Activated CD4-positive, alpha-beta T cell treated with anti-CD3 and anti-CD28 coated beads, Interleukin-2, amount 50 U/mL, for 24 hours (primary cell): Measurements from ENCODE around the gene C4orf51.

Experiments used
- DNase-seq, 2 donors: peaks; one replicate each; pipeline ENCODE4 v3.0.0-alpha.2; 2020; ENCODE audit warnings: low read depth in 1 of 2, low spot score in 1 of 2

C4orf51 gene

DNA sequence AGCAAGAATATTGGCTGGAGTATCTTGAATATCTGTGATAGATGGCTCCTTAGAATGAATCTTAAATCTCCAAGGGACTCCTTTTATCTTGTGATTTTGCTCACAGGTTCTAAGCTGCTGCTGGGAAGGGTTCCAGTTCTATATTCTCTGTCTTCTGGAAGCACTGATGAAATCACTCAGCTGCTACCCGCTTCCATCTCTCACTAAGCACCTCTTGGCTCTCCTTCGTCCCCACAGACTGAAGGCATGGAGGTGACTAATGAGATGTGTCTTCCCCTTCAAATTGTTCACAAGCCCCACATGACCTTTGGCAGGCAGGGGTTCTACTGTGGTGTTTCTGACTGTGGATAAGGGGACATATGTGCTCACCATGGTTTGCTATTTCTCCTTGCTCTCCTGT is 75.9 kb downstream of the C4orf51 start:
- DNase-seq: no peak

DNA sequence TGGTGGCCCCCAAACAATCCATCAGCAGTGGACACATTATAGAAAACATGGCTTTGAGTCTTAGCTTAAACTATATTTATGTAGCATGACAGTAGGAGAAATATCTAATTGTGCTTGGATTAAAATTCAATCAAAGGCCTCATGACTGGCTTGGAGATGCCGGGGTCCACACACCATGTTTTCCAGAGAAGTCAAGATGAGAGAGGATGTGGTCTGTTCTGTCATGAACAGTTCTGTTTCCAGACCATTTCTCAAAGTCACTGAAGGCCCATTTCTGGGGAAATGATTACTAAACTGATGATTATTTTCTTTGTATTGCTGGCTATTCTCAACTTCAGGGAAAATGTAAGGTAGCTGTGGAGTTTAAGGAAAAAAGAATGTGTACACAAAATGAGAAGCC is 76.3 kb downstream of the C4orf51 start:
- no peak for DNase-seq

DNA sequence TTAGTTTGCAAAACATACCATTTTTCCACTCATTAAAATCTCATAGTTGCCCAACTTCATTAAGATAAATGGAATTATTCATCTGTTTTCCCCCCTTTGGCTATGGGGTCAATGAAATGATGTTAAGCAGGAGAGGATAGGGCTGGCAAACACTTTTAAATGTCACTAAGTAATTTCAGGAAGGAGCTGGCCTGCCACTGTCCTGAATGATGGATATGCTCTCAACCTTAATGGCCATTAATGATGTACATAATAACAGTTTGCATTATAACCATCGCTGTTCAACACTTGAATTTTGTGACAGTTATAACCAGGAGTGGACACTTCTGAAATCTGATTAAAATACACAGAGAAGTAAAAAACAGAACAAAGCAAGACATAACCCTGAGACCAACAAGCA is 77.2 kb downstream of the C4orf51 start:
- no peak for DNase-seq

DNA sequence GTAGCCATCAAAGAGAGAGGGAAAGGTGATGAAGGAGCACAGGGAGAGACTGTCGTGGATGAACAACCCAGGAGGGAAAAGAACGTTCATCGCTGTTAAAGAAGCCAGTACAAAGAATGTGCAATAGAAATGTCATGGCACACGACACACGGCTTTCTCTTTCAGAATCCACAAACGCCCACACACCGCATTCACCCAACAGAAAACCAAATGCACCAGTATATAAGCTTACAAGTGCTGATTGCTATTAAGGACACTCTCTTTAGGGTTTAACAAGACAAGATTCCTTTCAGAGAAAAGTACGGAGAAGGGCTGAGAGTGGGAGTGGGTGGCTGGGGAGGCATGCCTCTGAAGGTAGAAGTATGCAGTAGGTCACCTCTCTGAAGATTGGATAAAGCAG is 80.2 kb downstream of the C4orf51 start:
- DNase-seq: no peak

DNA sequence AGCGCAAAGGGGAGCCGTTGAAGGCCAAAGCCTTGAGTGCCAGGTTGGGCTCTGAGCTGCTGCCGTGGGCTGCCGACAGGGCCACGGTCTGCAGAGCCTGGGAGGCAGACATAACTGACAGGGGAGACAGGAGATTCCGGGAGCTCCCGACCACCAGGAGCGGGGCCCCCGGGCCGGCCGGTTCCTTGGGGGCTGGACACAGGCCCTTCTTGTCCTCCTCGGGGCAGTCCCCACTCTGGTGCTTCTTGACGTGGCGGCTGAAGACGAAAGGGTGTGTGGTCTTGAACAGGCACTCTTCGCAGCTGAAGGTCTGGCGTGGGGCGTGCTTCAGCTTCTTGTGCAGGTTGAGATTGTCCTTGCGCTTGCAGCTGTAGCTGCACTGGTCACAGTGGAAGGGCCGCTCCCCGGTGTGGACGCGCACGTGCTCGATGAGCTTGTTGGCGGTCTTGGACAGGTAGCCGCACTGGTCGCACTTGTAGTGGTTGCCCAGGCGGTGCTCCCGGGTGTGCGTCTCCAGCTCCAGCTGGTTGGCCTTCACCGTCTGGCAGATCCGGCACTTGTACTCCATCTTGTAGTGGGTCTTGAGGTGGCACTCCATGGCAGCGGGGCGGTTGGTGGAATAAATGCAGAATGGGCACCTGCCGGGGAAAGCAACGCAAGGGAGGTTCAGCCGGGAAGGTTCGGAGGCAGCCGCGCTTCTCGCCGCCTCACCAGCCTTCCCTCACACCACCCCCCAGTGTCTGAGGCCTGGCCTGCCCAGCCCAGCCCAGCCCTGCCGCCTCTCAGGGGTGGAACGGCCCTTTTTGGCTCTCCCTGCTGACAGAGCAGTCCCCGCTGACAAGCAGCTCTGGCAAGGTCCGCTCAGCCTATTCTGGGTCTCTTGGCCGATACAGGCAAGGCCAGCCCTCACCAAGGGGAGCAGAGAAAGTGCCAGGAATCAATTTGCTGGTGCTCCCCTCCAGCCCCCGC is 81.3 kb downstream of the C4orf51 start:
- DNase-seq: no peak

DNA sequence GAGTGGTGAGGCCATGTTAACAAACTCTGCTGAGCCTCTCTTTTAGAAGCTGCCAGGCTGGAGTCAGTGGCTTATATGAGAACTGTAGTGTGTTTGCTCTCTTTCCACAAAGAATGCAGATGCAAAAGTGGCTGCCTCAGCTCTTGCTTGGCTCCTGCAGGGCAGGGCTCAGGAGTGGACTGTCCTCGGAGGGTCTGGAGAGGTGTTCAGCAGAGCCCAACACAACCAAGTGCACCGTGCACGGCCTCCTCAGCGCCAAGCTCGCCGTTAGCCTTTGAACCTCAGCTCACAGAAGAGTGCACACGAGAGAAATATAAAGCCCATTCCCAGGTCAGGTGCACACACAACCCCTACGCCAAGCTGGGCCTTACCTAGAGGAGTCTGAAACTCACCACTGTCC is 82.8 kb downstream of the C4orf51 start:
- no peak for DNase-seq

DNA sequence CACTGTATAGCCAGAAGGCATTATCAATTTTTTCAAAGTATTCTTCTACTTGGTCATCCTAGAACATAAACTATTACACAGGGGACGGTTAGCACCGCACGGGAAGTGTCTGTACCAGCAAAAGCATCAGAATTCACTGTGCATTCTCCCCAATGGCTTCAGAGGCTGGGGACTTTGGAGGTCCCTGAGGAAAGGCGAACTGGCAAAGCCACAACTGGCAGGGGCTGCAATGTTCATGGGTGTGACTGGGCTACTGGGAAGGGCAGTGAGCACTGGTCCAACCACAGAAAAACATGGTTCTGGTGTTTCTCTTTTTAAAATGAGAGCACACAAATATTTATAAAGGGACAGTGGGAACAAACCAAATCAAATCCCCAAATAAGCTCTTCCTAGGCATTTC is 83.5 kb downstream of the C4orf51 start:
- no peak for DNase-seq

DNA sequence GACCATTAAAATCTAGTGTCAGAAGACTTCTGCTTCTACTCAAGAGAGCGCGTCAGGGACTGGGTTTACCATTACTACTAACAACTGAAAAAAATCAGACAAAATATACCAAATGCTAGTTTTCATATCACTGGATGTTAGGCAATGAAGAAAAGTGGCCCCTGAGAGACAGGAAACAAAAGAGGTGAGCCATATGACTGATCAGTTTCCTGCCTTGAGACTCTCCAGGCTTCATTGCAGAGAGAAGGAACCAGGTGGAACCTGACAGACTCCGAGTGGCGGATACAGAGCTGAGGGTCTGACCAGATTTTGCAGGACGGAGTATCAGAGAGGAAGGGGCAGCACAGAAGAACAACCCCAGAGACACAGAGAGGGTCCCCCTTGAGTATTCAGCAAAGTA is 86.3 kb downstream of the C4orf51 start:
- DNase-seq: no peak

DNA sequence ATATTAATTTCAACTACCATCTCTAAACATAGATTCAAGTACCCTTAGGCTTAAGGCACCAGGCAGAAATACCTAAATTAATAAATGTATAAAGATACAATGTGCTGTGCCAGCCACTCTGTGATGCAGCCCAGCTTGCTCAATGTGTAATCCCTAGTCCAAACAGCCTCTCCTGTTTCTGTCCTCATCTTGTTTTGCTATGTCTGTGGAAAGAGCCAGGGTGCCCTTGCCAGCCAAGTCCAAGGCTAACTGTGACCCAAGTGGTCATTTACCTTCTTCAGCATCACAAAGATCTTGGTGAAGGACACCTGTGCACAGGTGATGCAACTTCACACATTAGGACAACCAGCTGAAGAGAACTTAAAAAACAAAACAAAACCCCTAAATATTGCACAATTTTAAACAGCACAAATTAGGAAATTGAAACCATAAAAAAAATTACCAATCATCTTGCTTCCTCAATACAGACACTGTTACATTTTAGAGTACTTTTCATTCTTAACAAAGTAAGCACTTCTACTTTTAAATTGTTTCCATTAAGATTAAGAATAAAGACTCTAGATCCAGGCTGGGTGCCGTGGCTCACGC is 89.6 kb downstream of the C4orf51 start:
- DNase-seq: no peak

DNA sequence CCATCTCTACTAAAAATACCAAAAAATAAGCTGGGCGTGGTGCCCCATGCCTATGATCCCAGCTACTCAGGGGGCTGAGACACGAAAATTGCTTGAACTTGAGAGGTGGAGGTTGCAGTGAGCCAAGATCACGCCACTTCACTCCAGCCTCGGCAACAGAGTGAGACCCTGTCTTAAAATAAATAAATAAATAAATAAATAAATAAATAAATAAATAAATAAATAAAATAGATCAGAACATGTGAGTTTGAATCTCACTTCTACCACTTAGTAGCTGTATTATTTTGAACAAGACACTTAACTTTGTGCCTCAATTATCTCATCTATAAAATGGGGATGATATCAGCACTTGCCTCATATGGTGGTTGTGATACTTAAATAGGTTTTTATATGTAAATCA is 90.2 kb downstream of the C4orf51 start:
- no peak for DNase-seq

DNA sequence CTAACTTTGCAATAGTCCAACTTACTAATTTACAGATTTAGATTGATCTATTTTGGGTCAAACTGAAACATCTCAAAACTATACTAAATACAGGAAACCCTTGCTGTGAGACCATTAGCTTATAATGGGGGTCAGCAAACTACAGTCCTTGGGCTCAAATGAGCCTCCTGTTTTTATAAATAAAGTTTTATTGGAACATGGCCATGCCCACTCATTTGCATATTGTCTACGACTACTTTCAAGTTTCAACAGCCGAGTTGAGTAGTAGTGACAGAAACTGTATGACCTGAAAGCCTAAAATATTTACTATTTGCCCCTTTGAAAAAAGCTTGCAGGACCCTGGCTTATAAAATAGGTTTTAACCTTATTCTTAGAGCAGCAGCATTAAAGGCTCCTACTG is 92.4 kb downstream of the C4orf51 start:
- no peak for DNase-seq

DNA sequence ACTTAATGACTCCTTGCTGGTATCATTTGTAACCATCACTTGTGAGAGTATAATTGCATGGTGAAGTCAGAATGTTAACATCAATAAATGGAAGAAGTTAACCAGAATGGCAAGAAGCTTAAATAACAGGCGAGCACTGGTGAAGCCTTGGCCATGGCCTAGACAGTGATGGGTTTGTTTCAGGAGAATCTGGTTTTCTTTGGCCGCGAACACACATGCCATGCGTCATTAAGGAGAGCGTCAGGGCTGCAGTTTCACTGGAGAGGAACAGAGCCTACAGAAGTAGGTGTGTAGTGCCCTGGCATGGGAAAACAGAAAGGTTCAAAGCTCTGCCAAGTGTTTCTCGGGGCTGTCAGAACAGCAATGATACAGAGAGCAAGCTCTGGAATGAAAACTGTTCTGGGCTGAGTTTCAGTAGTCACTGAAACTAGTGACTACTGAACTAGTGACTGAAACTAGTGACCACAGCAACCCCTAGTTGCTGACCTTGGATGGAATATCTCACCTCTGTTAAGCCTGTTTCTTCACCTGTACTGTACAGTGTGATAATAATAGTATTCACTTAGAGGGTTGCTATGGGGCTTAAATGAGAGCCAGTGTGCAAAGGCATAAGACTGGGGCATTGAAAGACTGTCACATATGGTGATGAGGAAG is 93.8 kb downstream of the C4orf51 start:
- no peak for DNase-seq

DNA sequence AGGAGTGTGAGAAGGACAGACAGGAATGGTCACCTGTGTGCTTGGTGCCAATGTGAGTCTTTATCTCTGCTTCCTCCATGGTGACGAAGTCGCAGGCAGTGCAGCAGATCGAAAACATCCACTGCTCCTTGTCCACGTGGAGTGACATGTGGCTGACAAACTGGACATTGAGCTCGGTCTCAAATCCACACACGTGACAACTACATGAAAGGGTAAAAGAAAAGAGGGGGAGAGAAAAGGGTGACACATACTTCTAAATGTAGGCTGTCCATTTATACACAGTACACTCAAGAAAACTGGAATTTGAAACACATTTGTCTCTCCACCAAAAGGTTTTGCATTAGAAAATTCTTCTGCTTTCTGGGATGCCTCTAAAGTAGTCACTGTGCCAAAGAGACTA is 94.5 kb downstream of the C4orf51 start:
- DNase-seq: no peak

DNA sequence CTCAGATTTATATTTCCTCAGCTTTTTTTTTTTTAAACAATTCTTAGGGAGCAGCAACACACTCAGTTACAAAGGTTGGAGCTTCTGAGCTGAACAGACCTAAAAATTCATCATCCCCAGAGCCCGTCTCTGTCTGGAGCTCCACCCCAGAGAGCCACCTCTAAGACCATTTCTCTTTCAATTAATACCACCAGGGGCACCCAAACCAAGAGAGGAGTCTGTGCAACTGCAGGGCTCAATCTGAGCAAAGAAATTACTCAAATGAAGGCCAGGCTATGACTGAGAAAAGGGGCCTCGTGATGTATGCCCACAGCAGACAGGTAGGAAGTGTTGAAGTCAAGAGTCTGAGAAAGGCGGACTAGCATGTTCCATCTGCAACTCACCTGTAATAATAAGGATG is 95.5 kb downstream of the C4orf51 start:
- no peak for DNase-seq

DNA sequence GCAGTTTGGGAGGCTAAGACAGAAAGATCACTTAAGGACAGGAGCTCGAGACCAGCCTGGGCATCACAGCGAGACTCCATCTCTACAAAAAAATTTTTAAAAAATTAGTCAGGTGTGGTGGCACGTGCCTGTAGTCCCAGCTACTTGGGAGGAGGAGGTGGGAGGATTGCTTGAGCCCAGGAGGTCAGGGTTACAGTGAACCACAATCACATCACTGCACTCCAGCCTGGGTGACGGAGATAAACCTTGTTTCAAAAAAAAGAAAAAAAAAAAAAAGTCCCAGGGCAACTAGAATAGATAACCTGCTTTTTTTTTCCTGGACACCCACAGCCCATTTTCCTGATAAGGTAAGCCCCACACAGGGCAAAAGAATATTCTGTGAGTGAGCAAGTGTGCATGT is 96.3 kb downstream of the C4orf51 start:
- DNase-seq: no peak

DNA sequence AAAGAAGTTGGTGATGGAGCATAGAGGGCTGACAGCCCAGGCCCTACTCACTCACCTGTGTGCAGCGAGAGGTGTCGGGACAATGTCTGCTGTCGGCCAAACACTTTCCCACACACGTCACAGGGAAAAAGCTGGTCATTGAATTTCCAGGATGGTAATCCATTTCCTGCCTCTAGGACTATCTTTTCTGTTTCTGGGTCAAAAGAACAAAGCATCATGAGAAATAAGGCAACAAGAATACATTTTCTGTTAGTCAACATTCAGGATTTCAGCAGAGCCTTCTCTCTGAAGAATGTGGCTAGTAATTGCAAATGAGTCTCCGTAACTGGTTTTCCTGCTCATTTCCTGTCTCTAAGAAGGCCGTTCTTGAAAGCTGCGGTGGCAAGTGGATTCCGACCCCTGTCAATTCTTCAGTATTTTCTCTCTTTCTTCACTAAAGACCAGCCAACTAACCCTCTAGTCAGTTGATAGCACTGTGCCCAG is 99.4 kb downstream of the C4orf51 start:
- DNase-seq: no peak

DNA sequence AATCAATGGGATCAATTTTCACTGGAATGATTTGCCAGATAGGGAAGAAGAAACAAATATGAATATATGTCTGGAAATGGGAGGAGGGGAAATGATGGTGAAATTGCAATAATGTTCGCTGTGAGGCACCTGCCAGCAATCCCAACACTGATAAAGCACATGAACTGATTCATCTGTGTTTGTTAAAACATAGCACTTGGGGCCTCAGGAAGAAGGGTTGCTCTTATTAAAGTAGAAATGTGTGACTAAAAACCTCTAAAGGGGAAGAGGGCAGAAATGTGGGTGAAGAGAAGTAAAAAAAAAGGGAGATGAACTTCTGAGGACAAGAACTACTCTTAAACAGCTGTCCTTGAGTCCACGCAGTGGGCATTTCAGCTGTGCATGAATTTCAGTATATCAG is 101.4 kb downstream of the C4orf51 start:
- DNase-seq: no peak
